ENCODE results near the gene HDAC3.

DNA sequence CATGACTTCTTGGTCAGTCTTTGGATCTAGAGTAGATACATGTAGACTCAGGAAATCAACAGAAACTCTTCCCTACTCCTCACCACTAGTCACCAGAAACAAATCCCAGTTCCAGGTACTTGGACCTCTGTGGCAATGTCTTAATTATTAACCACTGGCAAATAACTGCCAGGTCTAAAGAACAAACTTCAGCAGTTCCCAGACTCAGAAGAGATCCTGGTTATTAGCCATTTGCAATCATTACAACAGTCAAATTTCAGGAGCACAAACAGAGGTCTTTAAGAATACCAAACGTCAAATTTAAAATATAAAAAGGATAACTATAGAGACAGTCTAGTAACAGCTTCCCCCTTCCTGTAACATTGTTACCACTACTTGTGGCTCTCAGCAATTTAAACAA is 28.1 kb downstream of the HDAC3 start:
- TF ChIP-seq, protein P1, sequence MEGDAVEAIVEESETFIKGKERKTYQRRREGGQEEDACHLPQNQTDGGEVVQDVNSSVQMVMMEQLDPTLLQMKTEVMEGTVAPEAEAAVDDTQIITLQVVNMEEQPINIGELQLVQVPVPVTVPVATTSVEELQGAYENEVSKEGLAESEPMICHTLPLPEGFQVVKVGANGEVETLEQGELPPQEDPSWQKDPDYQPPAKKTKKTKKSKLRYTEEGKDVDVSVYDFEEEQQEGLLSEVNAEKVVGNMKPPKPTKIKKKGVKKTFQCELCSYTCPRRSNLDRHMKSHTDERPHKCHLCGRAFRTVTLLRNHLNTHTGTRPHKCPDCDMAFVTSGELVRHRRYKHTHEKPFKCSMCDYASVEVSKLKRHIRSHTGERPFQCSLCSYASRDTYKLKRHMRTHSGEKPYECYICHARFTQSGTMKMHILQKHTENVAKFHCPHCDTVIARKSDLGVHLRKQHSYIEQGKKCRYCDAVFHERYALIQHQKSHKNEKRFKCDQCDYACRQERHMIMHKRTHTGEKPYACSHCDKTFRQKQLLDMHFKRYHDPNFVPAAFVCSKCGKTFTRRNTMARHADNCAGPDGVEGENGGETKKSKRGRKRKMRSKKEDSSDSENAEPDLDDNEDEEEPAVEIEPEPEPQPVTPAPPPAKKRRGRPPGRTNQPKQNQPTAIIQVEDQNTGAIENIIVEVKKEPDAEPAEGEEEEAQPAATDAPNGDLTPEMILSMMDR (conservative IDR thresholded peaks at IDR 0.05; ENCODE audit: low read length), result no peak
- no peak for TF ChIP-seq EZH2phosphoT487 (IDR thresholded peaks at IDR 0.05; ENCODE audit: borderline replicate concordance, low read depth, low read length)
